NOMO-1 treated with DMSO at 0.1 percent for 48 hours (cell line): Measurements from ENCODE around the gene ZNF770.
"Not testable (repeated sequence)": the region's sequence is repeated elsewhere in the genome, so short reads cannot be mapped to it uniquely, and the experiment has no call there.

Experiments
- DNase-seq: peaks from one replicate; lab custom pipeline; 2025; ENCODE audit not compliant: unreplicated experiment; lab: John Stamatoyannopoulos, UW

The ZNF770 gene

GRCh38 chr15:34976073-34976472 lies 12.0 kb downstream of the ZNF770 start:
- DNase-seq: no peak

GRCh38 chr15:34973512-34973911 lies 14.6 kb downstream of the ZNF770 start:
- no peak for DNase-seq

GRCh38 chr15:34970098-34970643 lies 17.9 kb downstream of the ZNF770 start:
- DNase-seq: not testable (repeated sequence)

- peak; percentile 98 for DNase-seq
Observed at GRCh38 chr15:34969340-34970097, 18.6 kb downstream of the ZNF770 start, which contains the start of gene AQR. Gene AQR (minus strand): TSS chr15:34969742. CDS start chr15:34969613, 129 bp downstream.

- no peak for DNase-seq
Observed at GRCh38 chr15:34964277-34964676, 23.8 kb downstream of the ZNF770 start.

GRCh38 chr15:34953851-34954250 lies 34.2 kb downstream of the ZNF770 start:
- DNase-seq: no peak

- no peak for DNase-seq
Observed at GRCh38 chr15:34952481-34952880, 35.6 kb downstream of the ZNF770 start.

- DNase-seq: no peak
Observed at GRCh38 chr15:34951993-34952392, 36.1 kb downstream of the ZNF770 start.

GRCh38 chr15:34944936-34945335 lies 43.2 kb downstream of the ZNF770 start:
- DNase-seq: no peak

- DNase-seq: no peak
Observed at GRCh38 chr15:34943711-34944110, 44.4 kb downstream of the ZNF770 start.

GRCh38 chr15:34943264-34943663 lies 44.8 kb downstream of the ZNF770 start:
- DNase-seq: not testable (repeated sequence)

- no peak for DNase-seq
Observed at GRCh38 chr15:34942363-34942762, 45.7 kb downstream of the ZNF770 start.

GRCh38 chr15:34941831-34942230 lies 46.3 kb downstream of the ZNF770 start:
- no peak for DNase-seq

GRCh38 chr15:34941185-34941698 lies 46.8 kb downstream of the ZNF770 start:
- DNase-seq: no peak

GRCh38 chr15:34933432-34933975 lies 54.6 kb downstream of the ZNF770 start:
- no peak for DNase-seq

GRCh38 chr15:34928349-34928748 lies 59.7 kb downstream of the ZNF770 start:
- DNase-seq: not testable (repeated sequence)
